ENCODE measurements around the gene GATA6.

GATA6 gene

DNA sequence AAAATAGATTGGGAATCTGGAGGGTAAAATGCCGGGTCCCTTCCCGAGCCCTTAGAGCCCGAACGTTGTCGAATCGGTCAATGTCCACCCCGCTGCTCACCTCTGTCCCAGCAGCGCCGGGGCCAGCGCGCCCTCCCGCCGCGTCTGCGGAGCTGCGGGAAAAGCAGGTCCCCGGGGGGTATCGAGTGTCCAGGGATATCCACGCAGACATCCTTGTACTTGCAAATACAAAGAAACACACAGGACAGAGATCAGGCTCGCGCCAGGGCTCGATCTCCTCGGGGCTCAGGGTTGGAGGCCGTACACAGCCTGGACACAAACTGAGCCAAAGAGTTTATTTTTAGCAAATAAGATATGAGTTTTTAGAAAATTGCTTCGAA lies 2.3 kb upstream of the GATA6 start:
- no peak for DNase-seq

- DNase-seq = no peak
These were observed 1.7 kb upstream of the GATA6 start for GRCh38 chr18:22167471-22168241.

- DNase-seq = peak; percentile 10
These were observed 948 bp upstream of the GATA6 start for GRCh38 chr18:22168360-22168921.

DNA sequence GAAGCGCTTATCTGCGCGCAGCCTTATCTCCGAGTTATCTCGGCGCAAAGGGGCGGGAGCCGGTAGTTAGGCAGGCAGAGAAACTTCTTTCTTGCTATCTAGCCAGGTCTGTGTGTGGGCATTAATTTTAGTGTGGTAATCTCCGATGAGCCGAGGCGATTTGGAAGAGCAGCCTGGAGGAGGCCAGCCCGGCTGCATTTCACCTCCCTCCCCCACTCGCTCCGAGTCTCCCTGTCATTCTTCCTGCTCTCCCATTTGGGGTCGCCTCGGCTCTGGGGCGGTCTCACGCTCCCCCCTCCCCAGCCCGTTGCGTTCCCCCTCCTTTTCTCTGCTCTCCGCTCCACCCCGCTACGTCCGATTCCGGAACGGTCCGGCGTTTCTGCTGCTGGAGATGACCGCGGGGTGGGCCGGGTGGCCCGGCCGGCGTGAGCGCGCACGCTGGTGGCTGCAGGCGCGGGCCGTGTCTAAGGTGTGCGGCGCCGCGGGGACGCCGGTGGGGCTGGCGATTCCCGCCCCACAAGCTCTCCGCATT lies 566 bp downstream of the GATA6 start:
- DNase-seq = no peak

DNA sequence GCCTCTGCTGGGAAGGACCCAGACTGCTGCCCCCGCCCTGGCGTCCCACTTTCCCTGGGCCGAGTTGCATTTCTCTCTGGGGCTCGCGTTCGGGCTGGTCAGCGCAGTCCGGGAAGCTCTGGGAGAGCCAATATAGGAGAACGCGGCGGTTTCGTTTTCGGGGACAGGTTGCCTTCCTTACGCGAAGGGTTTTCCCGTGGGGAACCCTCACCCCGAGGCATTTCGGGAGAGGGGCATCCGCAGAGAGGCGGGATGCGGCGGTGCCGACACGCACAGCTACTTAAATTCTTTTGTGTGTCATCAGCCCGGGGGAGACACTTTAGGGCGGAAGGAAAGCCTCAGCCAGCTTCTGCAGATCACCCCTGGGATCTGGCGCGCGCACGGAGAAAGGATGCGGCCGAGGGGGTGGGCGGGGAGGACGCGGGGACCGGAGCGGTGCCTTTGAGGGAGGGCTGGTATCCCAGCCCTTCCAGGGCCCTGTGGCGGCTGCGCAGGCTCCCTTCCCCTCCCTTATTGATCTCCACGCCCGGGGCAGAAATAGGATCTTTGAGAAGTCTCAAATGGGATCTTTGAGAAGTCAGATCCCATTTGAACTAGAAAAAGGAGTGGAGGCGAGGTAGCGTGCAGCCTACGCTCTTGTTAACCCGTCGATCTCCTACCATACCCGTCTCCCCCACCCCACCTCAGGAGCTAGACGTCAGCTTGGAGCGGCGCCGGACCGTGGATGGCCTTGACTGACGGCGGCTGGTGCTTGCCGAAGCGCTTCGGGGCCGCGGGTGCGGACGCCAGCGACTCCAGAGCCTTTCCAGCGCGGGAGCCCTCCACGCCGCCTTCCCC lies 1.2 kb downstream of the GATA6 start:
- DNase-seq = no peak

GRCh38 chr18:22171258-22172119 lies 2.1 kb downstream of the GATA6 start:
- no peak for DNase-seq

- DNase-seq = no peak
These were observed 2.8 kb downstream of the GATA6 start for GRCh38 chr18:22172120-22172582.

- DNase-seq = no peak
These were observed 3.2 kb downstream of the GATA6 start for GRCh38 chr18:22172594-22173049.

- no peak for DNase-seq
These were observed 4.0 kb downstream of the GATA6 start for GRCh38 chr18:22173221-22173927.

DNA sequence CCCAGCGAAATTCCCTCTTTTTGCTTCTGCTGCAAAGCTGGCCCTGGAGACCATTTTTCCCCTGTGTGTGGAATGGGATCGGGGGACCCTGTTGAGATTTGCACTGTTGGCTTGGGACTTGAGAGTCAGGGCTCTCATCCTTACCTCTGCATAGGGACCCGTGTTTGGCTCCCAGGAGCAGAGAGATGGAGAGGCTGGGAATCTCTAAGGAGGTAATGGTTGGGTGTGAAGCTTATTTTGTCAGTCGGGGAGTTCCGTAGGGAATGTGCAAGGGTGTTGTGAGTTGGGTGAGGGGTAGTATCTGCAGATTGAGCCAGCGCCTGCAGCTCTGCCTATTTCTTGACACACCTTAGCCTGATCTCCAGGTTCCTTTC lies 4.5 kb downstream of the GATA6 start:
- DNase-seq = no peak

DNA sequence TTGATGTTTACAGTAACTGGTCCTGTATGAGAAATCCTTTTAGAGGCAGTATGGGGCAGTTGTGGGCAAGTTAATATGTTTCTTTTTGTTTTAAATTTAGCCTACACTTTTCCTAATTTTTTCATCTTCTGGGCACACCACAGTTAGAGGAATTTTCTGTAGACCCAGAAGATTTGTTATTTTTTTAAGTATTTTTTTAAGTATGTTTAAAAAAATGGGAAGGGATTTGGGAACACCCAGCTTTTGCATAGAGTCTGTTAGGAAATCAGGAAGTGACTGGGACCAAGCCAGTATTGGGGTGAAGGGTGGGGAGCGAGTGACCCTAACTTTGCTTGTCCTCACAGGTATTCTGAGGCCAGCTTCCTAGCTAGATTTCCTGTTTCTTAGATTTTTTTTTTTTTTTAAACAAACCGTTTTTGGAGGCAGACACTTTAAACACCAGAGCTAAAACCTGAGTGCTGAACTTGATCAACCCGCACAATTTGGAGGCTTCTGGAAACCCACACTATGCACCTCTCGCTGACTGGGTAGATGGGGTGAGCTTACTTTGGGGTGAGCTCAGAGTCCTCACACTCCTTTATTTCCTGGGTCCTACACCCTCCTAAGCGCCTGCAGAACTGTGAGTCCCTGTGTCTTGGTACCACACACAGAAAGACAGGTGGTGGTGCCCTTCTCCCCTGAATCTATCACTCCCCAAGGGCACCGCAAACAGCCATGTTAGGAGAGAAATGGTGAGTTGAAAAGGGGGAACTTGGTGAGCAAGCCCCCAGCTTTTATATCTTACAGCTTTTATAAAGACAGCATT lies 5.2 kb downstream of the GATA6 start:
- DNase-seq = no peak

- DNase-seq = no peak
These were observed 6.0 kb downstream of the GATA6 start for GRCh38 chr18:22175346-22175745.

DNA sequence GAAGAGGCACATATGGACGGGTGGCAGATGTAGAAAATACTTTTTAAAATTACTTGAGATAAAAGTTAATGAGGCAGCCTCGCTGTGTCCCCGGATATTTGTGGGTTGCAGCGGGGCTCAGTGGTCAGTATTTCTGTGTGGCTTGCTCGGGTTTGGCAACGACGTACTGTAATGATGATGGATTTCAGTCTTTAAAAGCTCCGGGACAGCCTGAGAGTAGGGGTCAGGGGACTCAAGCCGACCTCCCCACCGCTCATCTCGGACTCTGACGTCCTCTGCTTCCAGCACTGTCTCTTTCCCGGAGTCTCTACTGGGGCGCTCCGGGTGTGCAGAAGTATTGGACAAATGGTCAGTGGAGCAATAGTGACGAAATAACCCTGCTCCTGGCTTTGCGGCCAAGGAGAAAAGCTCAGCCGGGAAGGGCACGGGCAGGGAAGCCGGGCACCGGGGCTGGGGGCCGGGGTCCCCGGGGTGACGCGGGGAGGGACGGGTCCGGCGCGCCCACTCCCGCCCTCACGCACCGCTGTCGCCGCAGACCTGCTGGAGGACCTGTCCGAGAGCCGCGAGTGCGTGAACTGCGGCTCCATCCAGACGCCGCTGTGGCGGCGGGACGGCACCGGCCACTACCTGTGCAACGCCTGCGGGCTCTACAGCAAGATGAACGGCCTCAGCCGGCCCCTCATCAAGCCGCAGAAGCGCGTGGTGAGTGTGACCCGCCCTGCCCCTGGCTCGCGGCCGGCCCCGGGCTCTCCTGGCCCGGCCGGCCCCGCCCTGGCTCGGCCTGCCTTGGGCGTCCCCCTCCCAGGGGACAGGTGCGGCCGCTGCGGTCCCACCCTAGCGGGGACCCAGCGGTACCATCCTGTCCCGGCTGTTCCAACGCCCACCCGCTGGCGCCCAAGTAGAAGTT lies 7.3 kb downstream of the GATA6 start:
- no peak for DNase-seq

DNA sequence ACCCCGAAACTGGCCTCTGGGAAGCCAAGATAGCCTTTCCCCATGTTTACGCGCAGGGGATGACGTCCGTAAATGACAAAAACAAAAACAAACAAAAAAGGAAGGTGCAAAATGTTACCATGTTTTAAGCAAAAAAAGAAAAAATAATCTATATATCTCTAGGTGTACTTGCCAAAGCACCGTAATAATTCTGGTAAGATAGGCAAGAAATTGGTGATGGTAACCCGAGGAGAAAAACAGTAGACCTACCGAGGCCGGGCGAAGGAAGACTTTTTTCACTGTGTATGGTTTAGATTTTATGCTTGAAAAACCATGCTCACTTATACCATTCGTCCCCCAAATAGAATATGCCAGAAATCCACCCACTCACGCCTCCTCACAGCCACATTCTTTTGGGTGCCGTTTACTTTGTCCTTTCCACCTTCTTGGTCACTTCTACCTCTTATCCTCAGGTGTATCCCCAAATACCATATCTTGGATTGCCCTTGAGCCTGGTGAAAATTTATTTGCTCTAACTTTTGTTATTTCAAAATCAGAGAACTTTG lies 8.0 kb downstream of the GATA6 start:
- DNase-seq = no peak

DNA sequence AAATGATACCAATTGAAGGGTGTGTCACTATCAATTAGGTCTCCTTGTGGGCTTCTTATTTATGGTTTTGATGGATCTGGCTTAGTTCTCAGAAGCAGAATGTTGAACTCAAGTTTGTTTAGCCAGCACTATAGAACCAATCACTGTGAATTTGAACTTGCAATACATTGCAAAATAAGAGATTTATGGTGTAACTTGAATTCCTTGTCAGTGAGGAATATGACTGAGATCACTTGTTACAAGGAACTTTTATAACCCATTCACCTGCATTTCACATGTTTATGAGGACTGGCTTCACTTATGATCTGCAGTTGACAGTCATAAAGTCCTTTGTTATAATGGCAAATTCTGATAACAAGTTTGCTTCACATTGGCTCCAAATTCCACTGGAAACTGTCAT lies 9.8 kb downstream of the GATA6 start:
- no peak for DNase-seq

- no peak for DNase-seq
These were observed 10.2 kb downstream of the GATA6 start for GRCh38 chr18:22179631-22180030.

- DNase-seq = no peak
These were observed 11.3 kb downstream of the GATA6 start for GRCh38 chr18:22180722-22181121.

DNA sequence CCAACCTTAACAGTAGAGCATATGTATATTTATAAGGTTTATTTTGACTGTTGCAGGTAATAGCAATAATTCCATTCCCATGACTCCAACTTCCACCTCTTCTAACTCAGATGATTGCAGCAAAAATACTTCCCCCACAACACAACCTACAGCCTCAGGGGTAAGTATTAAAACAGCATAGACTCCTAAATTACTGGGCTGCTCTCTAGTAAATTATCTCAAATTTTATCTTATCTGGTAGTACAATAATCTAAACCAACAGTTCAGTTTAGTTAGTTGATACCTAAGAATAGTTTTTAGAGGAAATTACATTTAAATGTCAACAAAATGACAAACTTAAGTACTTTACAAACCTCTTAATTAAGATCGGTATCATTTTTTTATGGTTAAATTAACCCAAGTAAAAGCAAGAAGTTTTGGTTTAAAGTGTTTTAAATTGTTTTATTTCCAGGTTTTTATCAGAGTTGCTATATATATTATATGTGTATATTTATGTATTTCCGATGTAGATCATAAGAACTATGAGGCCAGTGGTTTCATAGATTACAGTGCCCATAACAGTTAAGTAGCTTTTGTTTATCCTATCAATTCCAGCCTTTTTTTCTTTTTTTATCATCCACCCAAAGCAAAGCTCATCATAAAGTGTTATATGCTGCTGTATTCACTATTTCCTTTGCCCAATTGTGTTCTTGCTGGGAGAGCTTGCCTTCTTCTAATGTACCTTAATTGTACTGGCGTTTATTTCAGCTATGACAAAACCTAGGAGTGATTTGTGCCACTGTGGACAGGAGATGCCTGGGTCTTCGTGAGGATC lies 13.7 kb downstream of the GATA6 start:
- DNase-seq = no peak

GRCh38 chr18:22183698-22184170 lies 14.3 kb downstream of the GATA6 start:
- no peak for DNase-seq

All from activated CD4-positive, alpha-beta T cell treated with anti-CD3 and anti-CD28 coated beads, Interleukin-2, amount 50 U/mL, for 16 hours (primary cell).